ENCODE measurements around the gene PTPRD. TPM values are rescaled to one million over a fixed set of nuclear protein-coding genes. Genes with fewer than 3 reads are reported as not detected.

The PTPRD gene
- total RNA-seq, 1 experiment from 2014 or later, result not detected

DNA sequence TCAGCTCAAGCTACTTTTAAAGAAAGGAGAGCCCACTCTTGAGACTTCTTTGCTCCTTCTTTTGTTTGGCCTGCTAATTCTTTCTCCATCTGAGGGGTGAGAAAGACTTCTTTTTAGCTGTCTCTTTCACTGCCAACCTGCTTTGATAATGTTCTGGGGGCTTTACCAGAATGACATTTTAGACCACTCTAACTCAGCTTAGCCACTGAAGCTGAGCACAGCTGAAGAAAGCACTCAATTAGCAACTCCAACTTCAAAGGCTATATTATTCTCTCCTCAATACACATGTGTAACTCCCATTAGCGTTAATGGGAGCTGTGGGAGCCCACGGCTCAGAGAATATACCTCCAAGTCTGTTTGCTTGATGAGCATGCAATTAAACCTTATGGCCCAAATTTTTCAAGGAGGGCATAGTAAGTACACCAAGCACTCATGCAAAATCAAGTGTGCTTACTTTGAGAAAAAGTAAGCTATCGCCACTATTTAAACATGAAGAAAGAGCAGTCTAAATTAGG lies 1997.8 kb downstream of the PTPRD start:
- POLR2A ChIA-PET, result no interaction called here
- Mint-ChIP-seq H3K27ac (ENCODE audit: low read depth, unreplicated experiment) (no peak overlapping the region), H3K36me3 (ENCODE audit: insufficient read depth, unreplicated experiment) (no peaks in the 10 kb centered on the region), H3K4me3 (ENCODE audit: unreplicated experiment) (no peak overlapping the region), H3K4me1 (ENCODE audit: insufficient read depth, unreplicated experiment) (no peaks in the 10 kb centered on the region), H3K9me3 (ENCODE audit: unreplicated experiment) (no peaks in the 10 kb centered on the region), H3K27me3 (ENCODE audit: insufficient read depth, unreplicated experiment) (no peaks in the 10 kb centered on the region)
- no TSS peak for BruUV-seq (replicated peaks)
- CTCF ChIA-PET, result interaction anchor here (1.0 kb wide), 1 partner anchor 26 kb away, joined by 3 read pairs; no protein-coding TSS in a partner anchor
- DNase-seq (ENCODE audit: unreplicated experiment), result no peak
- intact Hi-C loops (cut with micrococcal nuclease), result no loop called here
- TF ChIP-seq, protein P1, sequence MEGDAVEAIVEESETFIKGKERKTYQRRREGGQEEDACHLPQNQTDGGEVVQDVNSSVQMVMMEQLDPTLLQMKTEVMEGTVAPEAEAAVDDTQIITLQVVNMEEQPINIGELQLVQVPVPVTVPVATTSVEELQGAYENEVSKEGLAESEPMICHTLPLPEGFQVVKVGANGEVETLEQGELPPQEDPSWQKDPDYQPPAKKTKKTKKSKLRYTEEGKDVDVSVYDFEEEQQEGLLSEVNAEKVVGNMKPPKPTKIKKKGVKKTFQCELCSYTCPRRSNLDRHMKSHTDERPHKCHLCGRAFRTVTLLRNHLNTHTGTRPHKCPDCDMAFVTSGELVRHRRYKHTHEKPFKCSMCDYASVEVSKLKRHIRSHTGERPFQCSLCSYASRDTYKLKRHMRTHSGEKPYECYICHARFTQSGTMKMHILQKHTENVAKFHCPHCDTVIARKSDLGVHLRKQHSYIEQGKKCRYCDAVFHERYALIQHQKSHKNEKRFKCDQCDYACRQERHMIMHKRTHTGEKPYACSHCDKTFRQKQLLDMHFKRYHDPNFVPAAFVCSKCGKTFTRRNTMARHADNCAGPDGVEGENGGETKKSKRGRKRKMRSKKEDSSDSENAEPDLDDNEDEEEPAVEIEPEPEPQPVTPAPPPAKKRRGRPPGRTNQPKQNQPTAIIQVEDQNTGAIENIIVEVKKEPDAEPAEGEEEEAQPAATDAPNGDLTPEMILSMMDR (IDR thresholded peaks at IDR 0.05; ENCODE audit: unreplicated experiment), result no peak

GRCh38 chr9:8613346-8613825 lies 1999.4 kb downstream of the PTPRD start:
- Mint-ChIP-seq H3K9me3 (ENCODE audit: unreplicated experiment) (no peaks in the 10 kb centered on the region), H3K27me3 (ENCODE audit: insufficient read depth, unreplicated experiment) (no peaks in the 10 kb centered on the region), H3K4me1 (ENCODE audit: insufficient read depth, unreplicated experiment) (no peaks in the 10 kb centered on the region), H3K27ac (ENCODE audit: low read depth, unreplicated experiment) (no peak overlapping the region), H3K4me3 (ENCODE audit: unreplicated experiment) (no peak overlapping the region), H3K36me3 (ENCODE audit: insufficient read depth, unreplicated experiment) (no peaks in the 10 kb centered on the region)
- TF ChIP-seq, protein P1 (IDR thresholded peaks at IDR 0.05; ENCODE audit: unreplicated experiment), result no peak
- DNase-seq (ENCODE audit: unreplicated experiment), result no peak
- CTCF ChIA-PET, result interaction anchor here (0.6 kb wide), 1 partner anchor 1685 kb away, joined by 3 read pairs; no protein-coding TSS in a partner anchor
- POLR2A ChIA-PET, result no interaction called here
- no TSS peak for BruUV-seq (replicated peaks)
- intact Hi-C loops (cut with micrococcal nuclease), result no loop called here

DNA sequence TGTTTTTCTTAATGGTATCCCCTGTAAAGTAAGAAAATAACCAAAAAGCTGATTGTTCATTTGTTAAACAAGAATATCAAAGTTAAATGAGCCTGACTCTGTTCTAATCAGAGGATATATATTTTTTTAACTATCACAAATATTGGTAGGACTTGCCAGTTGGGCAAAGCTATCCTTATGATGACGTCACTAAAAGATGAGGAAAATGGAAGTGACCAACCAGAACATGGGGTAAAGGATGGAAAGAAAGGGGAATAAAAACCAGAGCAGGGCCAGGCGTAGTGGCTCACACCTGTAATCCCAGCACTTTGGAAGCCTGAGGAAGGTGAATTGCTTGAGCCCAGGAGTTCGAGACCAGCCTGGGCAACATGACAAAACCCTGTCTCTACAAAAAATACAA lies 2001.6 kb downstream of the PTPRD start:
- Mint-ChIP-seq H3K27me3 (ENCODE audit: insufficient read depth, unreplicated experiment) (no peaks in the 10 kb centered on the region), H3K4me1 (ENCODE audit: insufficient read depth, unreplicated experiment) (no peaks in the 10 kb centered on the region), H3K27ac (ENCODE audit: low read depth, unreplicated experiment) (no peak overlapping the region), H3K4me3 (ENCODE audit: unreplicated experiment) (no peak overlapping the region), H3K36me3 (ENCODE audit: insufficient read depth, unreplicated experiment) (no peaks in the 10 kb centered on the region), H3K9me3 (ENCODE audit: unreplicated experiment) (no peaks in the 10 kb centered on the region)
- DNase-seq (ENCODE audit: unreplicated experiment), result no peak
- ChIA-PET CTCF (interaction anchor here (0.6 kb wide), 1 partner anchor 35 kb away, joined by 3 read pairs; no protein-coding TSS in a partner anchor), POLR2A (no interaction called here)
- TF ChIP-seq, protein P1 (IDR thresholded peaks at IDR 0.05; ENCODE audit: unreplicated experiment), result no peak
- no TSS peak for BruUV-seq (replicated peaks)
- intact Hi-C loops (cut with micrococcal nuclease), result no loop called here

- H3K27me3 Mint-ChIP-seq (ENCODE audit: insufficient read depth, unreplicated experiment), result no peaks in the 10 kb centered on the region
- no peaks in the 10 kb centered on the region for H3K9me3 Mint-ChIP-seq (ENCODE audit: unreplicated experiment)
- intact Hi-C loops (cut with micrococcal nuclease), result no loop called here
- H3K4me1 Mint-ChIP-seq (ENCODE audit: insufficient read depth, unreplicated experiment), result no peaks in the 10 kb centered on the region
- no peaks in the 10 kb centered on the region for H3K36me3 Mint-ChIP-seq (ENCODE audit: insufficient read depth, unreplicated experiment)
- TF ChIP-seq, protein P1 (IDR thresholded peaks at IDR 0.05; ENCODE audit: unreplicated experiment), result no peak
- no peak overlapping the region for H3K4me3 Mint-ChIP-seq (ENCODE audit: unreplicated experiment)
- no peak for DNase-seq (ENCODE audit: unreplicated experiment)
- ChIA-PET POLR2A (no interaction called here), CTCF (no interaction called here)
- BruUV-seq (replicated peaks), result no TSS peak
- no peak overlapping the region for H3K27ac Mint-ChIP-seq (ENCODE audit: low read depth, unreplicated experiment)
Observed at GRCh38 chr9:8610256-8610655, 2002.5 kb downstream of the PTPRD start.
